Coronary artery (tissue), 2 donors: ENCODE data around the gene MGST2.

Experiments used
- DNase-seq: peaks from one replicate; pipeline ENCODE4 v3.0.0-alpha.2; 2017; ENCODE audit warnings: low spot score
- H3K27ac ChIP-seq, 2 donors: fragments of 200-600 bp; sonication (generic); one replicate each; pipeline ENCODE4 v1.5.1; 2016 to 2019
- H3K4me3 ChIP-seq: fragments of 200-600 bp; sonication (generic); 2 replicates; pipeline ENCODE4 v1.5.1; 2016; ENCODE audit warnings: mild to moderate bottlenecking, moderate library complexity
- TF ChIP-seq, protein P1 (sequence below): fragments of 200-600 bp; sonication (generic); IDR thresholded peaks from one replicate; pipeline ENCODE4 v1.5.1; 2019; ENCODE audit warnings: antibody characterized with exemption

The MGST2 gene

DNA sequence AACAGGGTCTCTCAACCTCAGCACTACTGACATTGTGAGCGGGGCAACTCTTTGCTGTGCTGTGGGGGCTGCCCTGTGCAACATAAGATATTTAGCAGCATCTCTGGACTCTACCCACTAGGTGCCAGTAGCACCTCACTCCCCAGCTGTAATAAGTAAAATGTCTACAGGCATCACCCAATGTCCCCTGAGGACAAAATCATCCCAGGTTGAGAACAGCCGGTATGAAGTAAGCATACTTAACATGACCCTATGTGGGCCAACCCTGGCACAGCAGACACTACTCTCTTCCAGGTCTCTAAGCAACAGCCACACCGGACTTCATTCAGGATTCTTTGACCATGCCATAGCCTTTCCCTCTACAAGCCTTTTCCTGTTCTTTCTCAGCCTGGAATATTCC, 10.5 kb upstream of the MGST2 start:
- H3K4me3 ChIP-seq = no peak overlapping the region
- TF ChIP-seq, protein P1, sequence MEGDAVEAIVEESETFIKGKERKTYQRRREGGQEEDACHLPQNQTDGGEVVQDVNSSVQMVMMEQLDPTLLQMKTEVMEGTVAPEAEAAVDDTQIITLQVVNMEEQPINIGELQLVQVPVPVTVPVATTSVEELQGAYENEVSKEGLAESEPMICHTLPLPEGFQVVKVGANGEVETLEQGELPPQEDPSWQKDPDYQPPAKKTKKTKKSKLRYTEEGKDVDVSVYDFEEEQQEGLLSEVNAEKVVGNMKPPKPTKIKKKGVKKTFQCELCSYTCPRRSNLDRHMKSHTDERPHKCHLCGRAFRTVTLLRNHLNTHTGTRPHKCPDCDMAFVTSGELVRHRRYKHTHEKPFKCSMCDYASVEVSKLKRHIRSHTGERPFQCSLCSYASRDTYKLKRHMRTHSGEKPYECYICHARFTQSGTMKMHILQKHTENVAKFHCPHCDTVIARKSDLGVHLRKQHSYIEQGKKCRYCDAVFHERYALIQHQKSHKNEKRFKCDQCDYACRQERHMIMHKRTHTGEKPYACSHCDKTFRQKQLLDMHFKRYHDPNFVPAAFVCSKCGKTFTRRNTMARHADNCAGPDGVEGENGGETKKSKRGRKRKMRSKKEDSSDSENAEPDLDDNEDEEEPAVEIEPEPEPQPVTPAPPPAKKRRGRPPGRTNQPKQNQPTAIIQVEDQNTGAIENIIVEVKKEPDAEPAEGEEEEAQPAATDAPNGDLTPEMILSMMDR = peak; percentile 27
- no peak overlapping the region for H3K27ac ChIP-seq
- no peak for DNase-seq

DNA sequence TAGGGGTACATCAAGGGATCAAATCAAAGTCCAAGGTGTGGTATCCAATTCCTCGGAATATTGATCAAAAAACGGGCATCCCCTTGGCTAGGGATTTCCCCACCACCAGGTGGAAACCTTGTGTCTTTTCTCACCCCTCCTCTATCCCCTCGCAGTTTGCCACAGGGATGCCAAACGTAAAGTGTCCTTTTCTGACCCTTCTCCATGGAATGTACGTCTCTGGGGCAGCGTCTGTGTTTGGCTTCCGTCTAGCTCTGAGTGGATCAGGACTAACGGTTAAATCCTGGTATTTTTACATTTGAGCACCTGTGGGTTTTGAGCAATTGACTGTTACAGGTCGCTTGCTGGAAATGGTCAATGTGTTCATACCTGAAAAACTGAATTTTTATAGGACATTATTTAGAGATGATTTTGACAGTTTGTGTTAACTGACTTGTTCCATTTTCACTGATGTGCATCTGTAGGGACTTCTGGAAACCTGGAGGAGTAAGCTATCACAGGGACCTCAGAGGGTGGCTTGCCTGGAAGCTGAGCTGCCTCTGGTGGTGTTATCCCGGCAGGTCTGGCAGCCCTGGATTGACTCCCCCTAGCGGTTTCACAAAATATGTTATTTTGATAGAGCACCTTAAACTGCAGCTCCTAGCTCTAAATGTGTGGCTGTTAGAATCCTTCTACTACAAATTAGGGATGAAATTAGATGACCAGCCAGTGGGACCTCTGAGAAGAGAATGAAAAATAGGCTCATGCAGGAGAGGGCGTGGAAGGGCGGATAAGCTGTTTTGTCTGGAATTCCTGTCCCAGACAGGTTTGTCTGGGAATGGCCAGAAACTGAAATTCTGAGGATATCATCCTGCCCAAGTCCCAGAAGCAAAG, 8.8 kb upstream of the MGST2 start:
- H3K27ac ChIP-seq = no peak overlapping the region
- TF ChIP-seq, protein P1 = peak; percentile 48
- DNase-seq = no peak
- no peak overlapping the region for H3K4me3 ChIP-seq

DNA sequence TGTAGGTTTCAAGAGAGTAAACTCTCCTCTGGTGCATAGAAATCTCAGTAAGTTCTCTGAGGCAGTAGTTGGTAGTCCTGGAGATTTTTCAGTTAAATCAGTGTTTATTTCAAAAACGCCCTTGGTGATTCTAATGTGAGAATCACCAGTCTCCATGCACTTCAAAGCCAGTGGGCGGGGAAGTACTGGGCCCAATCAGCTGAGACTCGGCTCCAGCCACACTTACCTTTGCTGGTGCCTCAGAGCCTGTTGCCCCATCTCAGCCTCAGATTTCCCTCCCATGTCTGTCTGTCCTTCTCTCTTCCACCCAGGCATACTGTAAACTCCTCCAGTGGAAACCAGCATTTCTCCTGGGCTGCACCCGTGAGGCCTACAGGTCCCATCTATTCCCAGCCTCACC, 7.4 kb upstream of the MGST2 start:
- H3K4me3 ChIP-seq = no peak overlapping the region
- TF ChIP-seq, protein P1 = no peak
- H3K27ac ChIP-seq = peak overlapping the region in 1 of 2 donors; percentile 18
- DNase-seq = no peak

DNA sequence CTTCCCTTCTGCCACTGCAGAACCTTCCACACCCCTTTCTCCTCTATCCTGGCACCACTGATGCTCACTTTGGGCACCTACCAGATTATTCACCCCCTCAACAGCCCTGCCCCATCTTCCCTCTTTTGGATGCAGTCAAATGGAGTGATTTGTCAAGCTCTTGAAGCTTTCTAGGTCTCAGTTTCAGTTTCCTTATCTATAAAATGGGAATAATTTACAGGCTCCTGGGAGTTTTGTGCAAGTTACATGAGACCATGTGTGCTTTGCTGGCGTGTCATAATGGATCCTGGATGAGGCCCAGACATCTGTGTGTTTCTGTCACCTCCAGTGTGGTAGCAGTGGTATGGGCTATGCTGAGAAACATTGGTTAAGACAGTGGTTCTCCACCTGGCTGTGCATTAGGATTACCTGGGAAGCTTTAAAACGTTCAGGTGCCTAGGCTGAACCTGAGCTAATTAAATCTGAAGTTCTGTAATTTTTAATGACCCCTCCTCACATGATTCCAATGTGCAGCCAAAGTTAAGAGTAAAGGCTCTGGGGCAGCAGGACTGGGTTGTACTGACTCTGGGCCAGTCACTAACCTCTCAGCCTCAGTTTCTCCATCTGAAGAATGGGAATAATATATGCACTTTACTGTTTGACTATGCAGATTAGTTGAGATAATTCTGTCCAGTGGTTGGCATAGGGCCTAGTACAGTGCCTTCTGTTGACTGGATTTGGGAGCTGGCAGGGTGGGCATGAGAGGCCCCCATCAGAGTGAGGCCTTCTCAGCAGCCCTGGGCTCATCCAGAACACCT, 6.8 kb upstream of the MGST2 start:
- DNase-seq = no peak
- no peak overlapping the region for H3K27ac ChIP-seq
- H3K4me3 ChIP-seq = no peak overlapping the region
- TF ChIP-seq, protein P1 = no peak

DNA sequence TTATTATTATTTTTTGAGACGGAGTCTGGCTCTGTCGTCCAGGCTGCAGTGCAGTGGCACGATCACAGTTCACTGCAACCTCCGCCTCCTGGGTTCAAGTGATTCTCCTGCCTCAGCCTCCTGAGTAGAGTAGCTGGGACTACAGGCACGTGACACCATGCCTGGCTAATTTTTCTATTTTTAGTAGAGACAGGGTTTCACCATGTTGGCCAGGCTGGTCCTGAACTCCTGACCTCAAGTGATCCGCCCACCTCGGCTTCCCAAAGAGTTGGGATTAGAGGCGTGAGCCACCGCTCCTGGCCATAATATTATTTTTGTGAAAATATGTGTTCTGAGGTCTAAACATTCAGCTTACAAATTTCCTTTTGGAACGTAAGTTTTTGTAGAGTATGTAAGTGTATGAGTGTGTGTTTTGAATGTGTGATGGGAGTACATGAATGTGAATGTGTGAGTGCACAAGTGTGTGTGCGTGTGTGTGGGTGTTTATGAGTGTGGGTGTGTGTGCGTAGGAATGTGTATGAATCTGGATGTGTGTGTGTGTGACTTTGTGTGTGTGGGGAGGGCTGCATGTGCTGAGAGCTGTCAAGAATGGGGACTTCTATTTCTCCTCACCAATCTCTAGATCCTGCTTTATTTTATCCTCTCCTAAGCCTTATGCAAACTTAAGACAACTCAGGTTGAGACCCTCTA, 5.7 kb upstream of the MGST2 start:
- DNase-seq = no peak
- Histone ChIP-seq H3K4me3 (no peak overlapping the region), H3K27ac (no peak overlapping the region)
- TF ChIP-seq, protein P1 = no peak

DNA sequence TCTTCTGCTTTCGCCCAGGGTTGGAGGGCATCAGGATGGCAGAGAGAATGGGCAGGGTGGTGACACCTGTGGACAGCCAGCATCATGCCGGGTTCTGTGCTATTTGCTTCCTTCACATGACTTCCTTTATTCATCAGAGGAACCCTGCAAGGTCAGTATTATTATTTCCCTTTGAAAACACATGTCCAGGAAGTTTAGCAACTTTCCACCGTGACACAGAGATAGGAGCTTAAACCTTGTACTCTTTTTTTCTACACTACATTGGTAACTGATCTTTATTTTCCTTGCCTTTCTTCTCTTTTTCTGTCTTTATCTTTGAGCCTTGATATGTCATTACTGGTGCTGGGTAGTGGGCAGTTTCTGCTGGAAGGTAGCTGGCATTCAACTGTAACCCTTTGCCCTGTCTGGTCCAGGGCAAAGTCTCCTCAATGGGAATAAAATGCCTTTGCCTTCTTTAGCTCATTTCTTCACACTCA, 5.0 kb upstream of the MGST2 start:
- Histone ChIP-seq H3K4me3 (no peak overlapping the region), H3K27ac (peak overlapping the region in 1 of 2 donors; percentile 26)
- TF ChIP-seq, protein P1 = no peak
- no peak for DNase-seq
